GM12865 (cell line): ENCODE measurements around the gene ATP13A4.

Experiments used
- DNase-seq: peaks from one replicate; pipeline ENCODE4 v3.0.0; 2010; ENCODE audit warnings: low read depth
- H3K4me3 ChIP-seq: 2 replicates; pipeline ENCODE4 v1.5.1; 2011; ENCODE audit warnings: mild to moderate bottlenecking, low read depth, low read length, control low read depth
- CTCF ChIP-seq: IDR thresholded peaks from 2 replicates; pipeline ENCODE4 v1.5.1; 2011; ENCODE audit warnings: low read length, control low read depth, low read depth, inconsistent platforms; ENCODE audit not compliant: insufficient read depth; ENCODE audit errors: missing control alignments

Gene ATP13A4

GRCh38 chr3:193464889-193465288 is 89.8 kb downstream of the ATP13A4 start:
- H3K4me3 ChIP-seq: no peak overlapping the region
- DNase-seq: no peak
- no peak for TF ChIP-seq CTCF

GRCh38 chr3:193457526-193457925 is 97.2 kb downstream of the ATP13A4 start:
- no peak for TF ChIP-seq CTCF
- no peak overlapping the region for H3K4me3 ChIP-seq
- no peak for DNase-seq

GRCh38 chr3:193452338-193452737 is 102.4 kb downstream of the ATP13A4 start:
- TF ChIP-seq CTCF: no peak
- no peak for DNase-seq
- no peak overlapping the region for H3K4me3 ChIP-seq

GRCh38 chr3:193451902-193452301 is 102.8 kb downstream of the ATP13A4 start:
- TF ChIP-seq CTCF: no peak
- no peak overlapping the region for H3K4me3 ChIP-seq
- no peak for DNase-seq

- H3K4me3 ChIP-seq: no peak overlapping the region
- TF ChIP-seq CTCF: no peak
- no peak for DNase-seq
Measured at GRCh38 chr3:193446965-193447602, 107.6 kb downstream of the ATP13A4 start.

- TF ChIP-seq CTCF: no peak
- DNase-seq: no peak
- no peak overlapping the region for H3K4me3 ChIP-seq
Measured at GRCh38 chr3:193439423-193439822, 115.3 kb downstream of the ATP13A4 start.

- no peak for TF ChIP-seq CTCF
- no peak for DNase-seq
- H3K4me3 ChIP-seq: no peak overlapping the region
Measured at GRCh38 chr3:193418576-193419373, 135.9 kb downstream of the ATP13A4 start.
